Endometrial microvascular endothelial cells (primary cell): Measurements from ENCODE around the gene EPHA1. TPM values are rescaled to one million over a fixed set of nuclear protein-coding genes. Genes with fewer than 3 reads are reported as not detected.

Experiments used
- in situ Hi-C: cut with HindIII; loops from 2 replicates; pipeline ENCODE4 v1.10.0; 2017; ENCODE audit warnings: low sequenced_read_pairs, low pct_unique_long_range_greater_than_20kb; ENCODE audit errors: inconsistent ontology term
- total RNA-seq: library from RNA; depleted of rRNA; stranded (reverse); fragments of >200 nt; gene quantifications from one replicate; pipeline ENCODE4 v1.2.3, GENCODE V29; 2015; ENCODE audit errors: inconsistent ontology term

Gene EPHA1
- total RNA-seq, 1 donor from 2014 or later, result 0.28 TPM

GRCh38 chr7:143382126-143382790 lies 26.4 kb downstream of the EPHA1 start:
- in situ Hi-C loops, result no loop called here

GRCh38 chr7:143381427-143382125 lies 27.1 kb downstream of the EPHA1 start:
- in situ Hi-C loops, result no loop called here

GRCh38 chr7:143380646-143381426 lies 27.8 kb downstream of the EPHA1 start, which contains the start of gene ZYX:
Gene ZYX, plus strand, starts transcription at chr7:143381345. Its CDS starts 227 bp downstream, at chr7:143381572.
- in situ Hi-C loops, result no loop called here

GRCh38 chr7:143380260-143380645 lies 28.4 kb downstream of the EPHA1 start:
- in situ Hi-C loops, result no loop called here

- in situ Hi-C loops, result no loop called here
Observed at GRCh38 chr7:143379611-143380259, 28.9 kb downstream of the EPHA1 start.

GRCh38 chr7:143376396-143376795 lies 32.3 kb downstream of the EPHA1 start:
- in situ Hi-C loops, result no loop called here

- in situ Hi-C loops, result no loop called here
Observed at GRCh38 chr7:143375298-143376034, 33.2 kb downstream of the EPHA1 start.

GRCh38 chr7:143374561-143374960 lies 34.1 kb downstream of the EPHA1 start:
- in situ Hi-C loops, result no loop called here

- in situ Hi-C loops, result no loop called here
Observed at GRCh38 chr7:143373255-143373794, 35.3 kb downstream of the EPHA1 start.

- in situ Hi-C loops, result no loop called here
Observed at GRCh38 chr7:143372070-143372469, 36.6 kb downstream of the EPHA1 start.

- in situ Hi-C loops, result no loop called here
Observed at GRCh38 chr7:143369678-143370651, 38.7 kb downstream of the EPHA1 start.

GRCh38 chr7:143368387-143368786 lies 40.3 kb downstream of the EPHA1 start:
- in situ Hi-C loops, result no loop called here

- in situ Hi-C loops, result no loop called here
Observed at GRCh38 chr7:143367972-143368371, 40.7 kb downstream of the EPHA1 start.

GRCh38 chr7:143363016-143363937 lies 45.4 kb downstream of the EPHA1 start:
- in situ Hi-C loops, result no loop called here

- in situ Hi-C loops, result no loop called here
Observed at GRCh38 chr7:143362131-143363015, 46.3 kb downstream of the EPHA1 start, which contains the start of gene FAM131B. Gene FAM131B, minus strand, starts transcription at chr7:143362713. Its CDS starts 110 bp downstream, at chr7:143362603.
